ENCODE measurements around the gene SMG7. TPM values are rescaled to one million over a fixed set of nuclear protein-coding genes. Genes with fewer than 3 reads are reported as not detected.

Gene SMG7
- total and polyA plus RNA-seq, 2 donors (not counting 3 experiments of a cell fraction or from before 2014, with no cell fraction given): 25.4 to 47.1 TPM

DNA sequence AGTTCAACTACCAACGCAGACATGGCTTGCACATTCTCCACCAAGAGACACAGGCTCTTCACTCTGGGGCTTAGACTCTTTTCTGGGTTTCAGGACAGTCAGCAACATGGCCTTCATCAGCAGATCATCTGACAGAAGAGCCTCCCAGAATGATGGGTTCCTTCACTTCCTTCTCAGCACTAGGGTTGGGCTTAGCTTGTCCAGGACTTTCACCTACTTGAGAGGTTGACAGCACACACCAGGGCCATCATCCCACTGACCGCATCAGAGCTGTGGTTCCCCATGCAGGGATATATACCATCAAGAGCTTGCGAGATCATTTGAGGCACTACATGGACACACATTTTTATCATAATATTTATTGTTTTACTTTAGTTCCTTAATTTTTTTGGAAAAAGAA is 128.3 kb downstream of the SMG7 start:
- peaks cover 0 to 3% of the 10 kb centered on the region in 2 experiments for H3K27me3 ChIP-seq (ENCODE audit: control insufficient read depth in 2 of 2, insufficient read depth in 2 of 2, low read length in 2 of 2)
- no peaks in the 10 kb centered on the region for H3K9me3 ChIP-seq (replicated peaks; ENCODE audit: control insufficient read depth, insufficient read depth, low read length)
- ChIA-PET CTCF (interaction anchor here (3.1 kb wide), 1 partner anchor 9 kb away, joined by 11 read pairs; no protein-coding TSS in a partner anchor), POLR2A (no interaction called here)
- intact Hi-C loops (cut with micrococcal nuclease) (no loop called here), dilution Hi-C loops (cut with MboI; ENCODE audit: extremely low pct_ligation_motif_present, low sequenced_read_pairs) (no loop called here)
- H3K9me1 ChIP-seq (replicated peaks; ENCODE audit: control insufficient read depth, extremely low read depth, insufficient read depth, low read length): no peaks in the 10 kb centered on the region
- H3K4me3 ChIP-seq (replicated peaks in 1 of 3; ENCODE audit: insufficient read depth in 1 of 3, low read depth in 1 of 3, low read length in 3 of 3): no peak overlapping the region
- H3K9ac ChIP-seq (replicated peaks; ENCODE audit: extremely low read depth, insufficient read depth, low read length): no peak overlapping the region
- no peaks in the 10 kb centered on the region for H4K20me1 ChIP-seq (replicated peaks; ENCODE audit: control insufficient read depth, extremely low read depth, insufficient read depth, low read length)
- no peaks in the 10 kb centered on the region for H3K79me2 ChIP-seq (ENCODE audit: control insufficient read depth, insufficient read depth, low read length)
- DNase-seq (ENCODE audit: low read depth, low spot score): no peak
- no TSS peak for BruUV-seq (replicated peaks)
- FAIRE-seq: no peak
- no peak overlapping the region for H3K27ac ChIP-seq (ENCODE audit: insufficient read depth, low read depth, low read length)
- no peaks in the 10 kb centered on the region for H3K4me1 ChIP-seq (ENCODE audit: control insufficient read depth, extremely low read depth, insufficient read depth, low read length)
- H3K4me2 ChIP-seq (ENCODE audit: insufficient read depth, low read length): no peak overlapping the region
- H2AFZ ChIP-seq (ENCODE audit: low read depth, low read length): no peak overlapping the region
- H3K36me3 ChIP-seq (ENCODE audit: control insufficient read depth in 2 of 2, extremely low read depth in 1 of 2, insufficient read depth in 2 of 2, low read length in 2 of 2): no peaks in the 10 kb centered on the region
- TF ChIP-seq GATA2 (IDR thresholded peaks at IDR 0.05; ENCODE audit: insufficient read depth, insufficient read length, low read depth, low read length) (no peak), POLR2AphosphoS5 (IDR thresholded peaks at IDR 0.05; ENCODE audit: insufficient read depth, low read depth, low read length) (no peak), EZH2 (IDR thresholded peaks at IDR 0.05; ENCODE audit: borderline replicate concordance, low read depth, low read length, severe bottlenecking) (no peak), JUN (IDR thresholded peaks at IDR 0.05; ENCODE audit: borderline replicate concordance, insufficient read depth, insufficient read length, low read depth) (no peak), FOS (IDR thresholded peaks at IDR 0.05; ENCODE audit: borderline replicate concordance, insufficient read depth, low read length) (no peak), POLR2A (IDR thresholded peaks at IDR 0.05; ENCODE audit: low read depth, low read length) (no peak), MYC (IDR thresholded peaks at IDR 0.05; ENCODE audit: low read depth, low read length) (no peak)
- TF ChIP-seq, protein P1, sequence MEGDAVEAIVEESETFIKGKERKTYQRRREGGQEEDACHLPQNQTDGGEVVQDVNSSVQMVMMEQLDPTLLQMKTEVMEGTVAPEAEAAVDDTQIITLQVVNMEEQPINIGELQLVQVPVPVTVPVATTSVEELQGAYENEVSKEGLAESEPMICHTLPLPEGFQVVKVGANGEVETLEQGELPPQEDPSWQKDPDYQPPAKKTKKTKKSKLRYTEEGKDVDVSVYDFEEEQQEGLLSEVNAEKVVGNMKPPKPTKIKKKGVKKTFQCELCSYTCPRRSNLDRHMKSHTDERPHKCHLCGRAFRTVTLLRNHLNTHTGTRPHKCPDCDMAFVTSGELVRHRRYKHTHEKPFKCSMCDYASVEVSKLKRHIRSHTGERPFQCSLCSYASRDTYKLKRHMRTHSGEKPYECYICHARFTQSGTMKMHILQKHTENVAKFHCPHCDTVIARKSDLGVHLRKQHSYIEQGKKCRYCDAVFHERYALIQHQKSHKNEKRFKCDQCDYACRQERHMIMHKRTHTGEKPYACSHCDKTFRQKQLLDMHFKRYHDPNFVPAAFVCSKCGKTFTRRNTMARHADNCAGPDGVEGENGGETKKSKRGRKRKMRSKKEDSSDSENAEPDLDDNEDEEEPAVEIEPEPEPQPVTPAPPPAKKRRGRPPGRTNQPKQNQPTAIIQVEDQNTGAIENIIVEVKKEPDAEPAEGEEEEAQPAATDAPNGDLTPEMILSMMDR (IDR thresholded peaks at IDR 0.05; ENCODE audit: extremely low read depth in 1 of 2, insufficient read depth in 1 of 2, low read depth in 1 of 2, low read length in 2 of 2): no peak
- TF ChIP-seq, protein P2, sequence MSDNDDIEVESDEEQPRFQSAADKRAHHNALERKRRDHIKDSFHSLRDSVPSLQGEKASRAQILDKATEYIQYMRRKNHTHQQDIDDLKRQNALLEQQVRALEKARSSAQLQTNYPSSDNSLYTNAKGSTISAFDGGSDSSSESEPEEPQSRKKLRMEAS (IDR thresholded peaks at IDR 0.05; ENCODE audit: insufficient read depth, insufficient read length): no peak
